Vagina (tissue), 2 donors: ENCODE measurements around the gene TUBB4A. TPM values are rescaled to one million over a fixed set of nuclear protein-coding genes. Genes with fewer than 3 reads are reported as not detected.

Experiments used
- DNase-seq, 2 donors: peaks; one replicate each; pipeline ENCODE4 v3.0.0-alpha.2; 2017; ENCODE audit errors: extremely low spot score in 2 of 2
- H3K27ac ChIP-seq: fragments of 200-600 bp; sonication (generic); one replicate; pipeline ENCODE4 v1.5.1; 2019
- H3K27me3 ChIP-seq: fragments of 200-600 bp; sonication (generic); one replicate; pipeline ENCODE4 v1.5.1; 2019
- H3K36me3 ChIP-seq, 2 donors: fragments of 200-600 bp; sonication (generic); one replicate each; pipeline ENCODE4 v1.5.1; 2017 to 2019
- H3K4me1 ChIP-seq: fragments of 200-600 bp; sonication (generic); one replicate; pipeline ENCODE4 v1.5.1; 2019
- H3K4me3 ChIP-seq, 2 donors: fragments of 200-600 bp; sonication (generic); 1 replicate in 1 of 2; 2 replicates in 1 of 2; pipeline ENCODE4 v1.5.1; 2016 to 2019
- H3K9me3 ChIP-seq: fragments of 200-600 bp; sonication (generic); one replicate; pipeline ENCODE4 v1.5.1; 2019
- CTCF ChIP-seq, 3 experiments: fragments of 450-650 bp in 2 of 3; fragments of 200-600 bp in 1 of 3; sonication (generic) in 1 of 3; IDR thresholded peaks; one replicate each; pipeline ENCODE4 v1.5.1; 2017 to 2019; ENCODE audit warnings: antibody characterized with exemption in 3 of 3, mild to moderate bottlenecking in 2 of 3, moderate library complexity in 2 of 3
- POLR2A ChIP-seq, 2 donors: fragments of 450-650 bp; IDR thresholded peaks; one replicate each; pipeline ENCODE4 v1.6.1; 2017; ENCODE audit warnings: antibody characterized with exemption in 2 of 2, mild to moderate bottlenecking in 2 of 2, moderate library complexity in 2 of 2
- POLR2AphosphoS5 ChIP-seq, 2 donors: sonication (generic); formaldehyde crosslinking; IDR thresholded peaks; one replicate each; pipeline ENCODE4 v1.9.0; 2017; ENCODE audit warnings: antibody characterized with exemption in 2 of 2, mild to moderate bottlenecking in 2 of 2, low read depth in 1 of 2; ENCODE audit not compliant: insufficient read depth in 1 of 2
- intact Hi-C: fragments of 100-400 bp; cut with DNase I; formaldehyde crosslinking; loops from one replicate; pipeline ENCODE4 v1.15.1; 2023
- total RNA-seq: library from RNA; depleted of rRNA; stranded (reverse); fragments of >200 nt; gene quantifications from one replicate; pipeline ENCODE4 v1.2.3, GENCODE V29; 2016

Gene TUBB4A
- total RNA-seq, 1 donor from 2014 or later, result 5.6 TPM

GRCh38 chr19:6457958-6458694 is 44.0 kb downstream of the TUBB4A start:
- Histone ChIP-seq H3K27me3 (no peaks in the 10 kb centered on the region), H3K9me3 (peaks cover 10% of the 10 kb centered on the region), H3K4me3 (peak overlapping the region in 1 of 2 donors; percentile 94), H3K27ac (no peak overlapping the region), H3K36me3 (peaks cover 3 to 32% of the 10 kb centered on the region in 2 donors), H3K4me1 (peaks cover 21% of the 10 kb centered on the region)
- TF ChIP-seq POLR2AphosphoS5 (IDR thresholded peaks at IDR 0.05; ENCODE audit: insufficient read depth in 1 of 2, low read depth in 1 of 2) (no peak), CTCF (IDR thresholded peaks at IDR 0.05) (no peak), POLR2A (IDR thresholded peaks at IDR 0.05) (no peak)
- intact Hi-C loops, result no loop called here
- DNase-seq, result no peak

GRCh38 chr19:6455924-6456323 is 46.2 kb downstream of the TUBB4A start:
- Histone ChIP-seq H3K9me3 (peaks cover 10% of the 10 kb centered on the region), H3K27ac (no peak overlapping the region), H3K36me3 (peaks cover 3 to 36% of the 10 kb centered on the region in 2 donors), H3K27me3 (no peaks in the 10 kb centered on the region), H3K4me3 (no peak overlapping the region), H3K4me1 (peaks cover 21% of the 10 kb centered on the region)
- no peak for TF ChIP-seq POLR2AphosphoS5 (IDR thresholded peaks at IDR 0.05; ENCODE audit: insufficient read depth in 1 of 2, low read depth in 1 of 2)
- TF ChIP-seq CTCF (IDR thresholded peaks at IDR 0.05), result no peak
- DNase-seq, result no peak
- intact Hi-C loops, result no loop called here

GRCh38 chr19:6453951-6454565 is 48.1 kb downstream of the TUBB4A start:
- DNase-seq, result no peak
- TF ChIP-seq POLR2A (IDR thresholded peaks at IDR 0.05), result no peak
- no peak for TF ChIP-seq POLR2AphosphoS5 (IDR thresholded peaks at IDR 0.05; ENCODE audit: insufficient read depth in 1 of 2, low read depth in 1 of 2)
- no peak for TF ChIP-seq CTCF (IDR thresholded peaks at IDR 0.05)
- intact Hi-C loops, result no loop called here
- Histone ChIP-seq H3K27me3 (no peaks in the 10 kb centered on the region), H3K4me3 (no peak overlapping the region), H3K27ac (no peak overlapping the region), H3K36me3 (peaks cover 3 to 36% of the 10 kb centered on the region in 2 donors), H3K9me3 (peaks cover 10% of the 10 kb centered on the region), H3K4me1 (peaks cover 13% of the 10 kb centered on the region)

GRCh38 chr19:6452899-6453298 is 49.2 kb downstream of the TUBB4A start:
- peaks cover 10% of the 10 kb centered on the region for H3K9me3 ChIP-seq
- no peaks in the 10 kb centered on the region for H3K27me3 ChIP-seq
- H3K36me3 ChIP-seq, result peaks cover 3 to 36% of the 10 kb centered on the region in 2 donors
- no peak for DNase-seq
- peaks cover 2% of the 10 kb centered on the region for H3K4me1 ChIP-seq
- no peak overlapping the region for H3K27ac ChIP-seq
- no peak for TF ChIP-seq POLR2A (IDR thresholded peaks at IDR 0.05)
- TF ChIP-seq CTCF (IDR thresholded peaks at IDR 0.05), result no peak
- no peak for TF ChIP-seq POLR2AphosphoS5 (IDR thresholded peaks at IDR 0.05; ENCODE audit: insufficient read depth in 1 of 2, low read depth in 1 of 2)
- intact Hi-C loops, result no loop called here
- H3K4me3 ChIP-seq, result no peak overlapping the region

GRCh38 chr19:6452223-6452614 is 49.9 kb downstream of the TUBB4A start:
- no peak overlapping the region for H3K27ac ChIP-seq
- H3K36me3 ChIP-seq, result peaks cover 3 to 36% of the 10 kb centered on the region in 2 donors
- H3K9me3 ChIP-seq, result peaks cover 10% of the 10 kb centered on the region
- no peak overlapping the region for H3K4me3 ChIP-seq
- intact Hi-C loops, result no loop called here
- no peaks in the 10 kb centered on the region for H3K4me1 ChIP-seq
- no peaks in the 10 kb centered on the region for H3K27me3 ChIP-seq
- no peak for DNase-seq
- TF ChIP-seq POLR2AphosphoS5 (IDR thresholded peaks at IDR 0.05; ENCODE audit: insufficient read depth in 1 of 2, low read depth in 1 of 2) (no peak), POLR2A (IDR thresholded peaks at IDR 0.05) (no peak), CTCF (IDR thresholded peaks at IDR 0.05) (no peak)
